Measurements from ENCODE around the gene ALMS1.

DNA sequence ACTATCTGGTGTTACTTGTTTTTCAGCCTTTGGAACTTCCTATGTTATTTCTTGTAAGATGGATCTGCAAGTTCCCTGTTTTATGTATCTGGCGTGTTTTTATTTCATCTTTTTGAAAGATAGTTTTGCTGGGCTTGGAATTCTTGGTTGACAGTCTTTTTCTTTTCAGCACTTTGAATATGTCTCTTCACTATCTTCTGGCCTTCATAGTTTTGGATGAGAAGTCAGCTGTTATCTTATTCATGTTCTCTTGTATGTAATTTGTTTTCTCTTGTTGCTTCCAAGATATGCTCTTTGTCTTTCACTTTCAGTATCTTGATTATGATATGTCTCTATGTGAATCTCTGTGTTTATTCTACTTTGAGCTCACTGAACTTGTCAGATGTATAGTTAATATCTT lies 50.4 kb downstream of the ALMS1 start:
- no peak for TF ChIP-seq MAZ (IDR thresholded peaks at IDR 0.05; ENCODE audit: borderline replicate concordance, low read depth, low read length)
- TF ChIP-seq, protein P1, sequence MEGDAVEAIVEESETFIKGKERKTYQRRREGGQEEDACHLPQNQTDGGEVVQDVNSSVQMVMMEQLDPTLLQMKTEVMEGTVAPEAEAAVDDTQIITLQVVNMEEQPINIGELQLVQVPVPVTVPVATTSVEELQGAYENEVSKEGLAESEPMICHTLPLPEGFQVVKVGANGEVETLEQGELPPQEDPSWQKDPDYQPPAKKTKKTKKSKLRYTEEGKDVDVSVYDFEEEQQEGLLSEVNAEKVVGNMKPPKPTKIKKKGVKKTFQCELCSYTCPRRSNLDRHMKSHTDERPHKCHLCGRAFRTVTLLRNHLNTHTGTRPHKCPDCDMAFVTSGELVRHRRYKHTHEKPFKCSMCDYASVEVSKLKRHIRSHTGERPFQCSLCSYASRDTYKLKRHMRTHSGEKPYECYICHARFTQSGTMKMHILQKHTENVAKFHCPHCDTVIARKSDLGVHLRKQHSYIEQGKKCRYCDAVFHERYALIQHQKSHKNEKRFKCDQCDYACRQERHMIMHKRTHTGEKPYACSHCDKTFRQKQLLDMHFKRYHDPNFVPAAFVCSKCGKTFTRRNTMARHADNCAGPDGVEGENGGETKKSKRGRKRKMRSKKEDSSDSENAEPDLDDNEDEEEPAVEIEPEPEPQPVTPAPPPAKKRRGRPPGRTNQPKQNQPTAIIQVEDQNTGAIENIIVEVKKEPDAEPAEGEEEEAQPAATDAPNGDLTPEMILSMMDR (IDR thresholded peaks at IDR 0.05) = no peak
- no peak for TF ChIP-seq POLR2AphosphoS2 (conservative IDR thresholded peaks at IDR 0.05; ENCODE audit: low read length)
- no peak for TF ChIP-seq MAFK (IDR thresholded peaks at IDR 0.05; ENCODE audit: partially characterized antibody)
- TF ChIP-seq, protein P2, sequence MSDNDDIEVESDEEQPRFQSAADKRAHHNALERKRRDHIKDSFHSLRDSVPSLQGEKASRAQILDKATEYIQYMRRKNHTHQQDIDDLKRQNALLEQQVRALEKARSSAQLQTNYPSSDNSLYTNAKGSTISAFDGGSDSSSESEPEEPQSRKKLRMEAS (IDR thresholded peaks at IDR 0.05) = no peak
- no peak for TF ChIP-seq SREBF2 (IDR thresholded peaks at IDR 0.05)
- no peak for TF ChIP-seq POLR2A (IDR thresholded peaks at IDR 0.05; ENCODE audit: low read length)
- TF ChIP-seq, protein P3, sequence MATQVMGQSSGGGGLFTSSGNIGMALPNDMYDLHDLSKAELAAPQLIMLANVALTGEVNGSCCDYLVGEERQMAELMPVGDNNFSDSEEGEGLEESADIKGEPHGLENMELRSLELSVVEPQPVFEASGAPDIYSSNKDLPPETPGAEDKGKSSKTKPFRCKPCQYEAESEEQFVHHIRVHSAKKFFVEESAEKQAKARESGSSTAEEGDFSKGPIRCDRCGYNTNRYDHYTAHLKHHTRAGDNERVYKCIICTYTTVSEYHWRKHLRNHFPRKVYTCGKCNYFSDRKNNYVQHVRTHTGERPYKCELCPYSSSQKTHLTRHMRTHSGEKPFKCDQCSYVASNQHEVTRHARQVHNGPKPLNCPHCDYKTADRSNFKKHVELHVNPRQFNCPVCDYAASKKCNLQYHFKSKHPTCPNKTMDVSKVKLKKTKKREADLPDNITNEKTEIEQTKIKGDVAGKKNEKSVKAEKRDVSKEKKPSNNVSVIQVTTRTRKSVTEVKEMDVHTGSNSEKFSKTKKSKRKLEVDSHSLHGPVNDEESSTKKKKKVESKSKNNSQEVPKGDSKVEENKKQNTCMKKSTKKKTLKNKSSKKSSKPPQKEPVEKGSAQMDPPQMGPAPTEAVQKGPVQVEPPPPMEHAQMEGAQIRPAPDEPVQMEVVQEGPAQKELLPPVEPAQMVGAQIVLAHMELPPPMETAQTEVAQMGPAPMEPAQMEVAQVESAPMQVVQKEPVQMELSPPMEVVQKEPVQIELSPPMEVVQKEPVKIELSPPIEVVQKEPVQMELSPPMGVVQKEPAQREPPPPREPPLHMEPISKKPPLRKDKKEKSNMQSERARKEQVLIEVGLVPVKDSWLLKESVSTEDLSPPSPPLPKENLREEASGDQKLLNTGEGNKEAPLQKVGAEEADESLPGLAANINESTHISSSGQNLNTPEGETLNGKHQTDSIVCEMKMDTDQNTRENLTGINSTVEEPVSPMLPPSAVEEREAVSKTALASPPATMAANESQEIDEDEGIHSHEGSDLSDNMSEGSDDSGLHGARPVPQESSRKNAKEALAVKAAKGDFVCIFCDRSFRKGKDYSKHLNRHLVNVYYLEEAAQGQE (IDR thresholded peaks at IDR 0.05) = no peak
- no peak for TF ChIP-seq JUN (IDR thresholded peaks at IDR 0.05)
- no peak for TF ChIP-seq HOXB5 (CRISPR knock-in tag; IDR thresholded peaks at IDR 0.05)
- no peak for TF ChIP-seq EP300 (IDR thresholded peaks at IDR 0.05)
- TF ChIP-seq RNF2 (IDR thresholded peaks at IDR 0.05; ENCODE audit: borderline replicate concordance, low read depth) = no peak
- no peak for TF ChIP-seq RCOR1 (IDR thresholded peaks at IDR 0.05; ENCODE audit: low read depth, low read length)
